OCI-LY7 (cell line): ENCODE measurements around the gene LGR6.

Experiments used
- CTCF ChIP-seq: fragments of 200-600 bp; sonication (generic); conservative IDR thresholded peaks from 2 replicates; pipeline ENCODE4 v1.5.1; 2014; ENCODE audit warnings: mild to moderate bottlenecking, antibody characterized with exemption, low read length, moderate library complexity, mixed read lengths
- EZH2phosphoT487 ChIP-seq: fragments of 200-600 bp; sonication (generic); IDR thresholded peaks from 2 replicates; pipeline ENCODE4 v1.6.1; 2018; ENCODE audit warnings: low read depth, borderline replicate concordance, mild to moderate bottlenecking, mixed run types, antibody characterized with exemption, low read length, moderate library complexity, mixed read lengths

- TF ChIP-seq CTCF = no peak
- TF ChIP-seq EZH2phosphoT487 = no peak
These were observed 22.1 kb upstream of the LGR6 start for GRCh38 chr1:202171292-202172014.
